ENCODE data around the gene PIH1D2. TPM values are rescaled to one million over a fixed set of nuclear protein-coding genes. Genes with fewer than 3 reads are reported as not detected.
A peak's percentile ranks its signal among the peaks of the same experiment; 100 is the strongest.

PIH1D2 gene, protein sequence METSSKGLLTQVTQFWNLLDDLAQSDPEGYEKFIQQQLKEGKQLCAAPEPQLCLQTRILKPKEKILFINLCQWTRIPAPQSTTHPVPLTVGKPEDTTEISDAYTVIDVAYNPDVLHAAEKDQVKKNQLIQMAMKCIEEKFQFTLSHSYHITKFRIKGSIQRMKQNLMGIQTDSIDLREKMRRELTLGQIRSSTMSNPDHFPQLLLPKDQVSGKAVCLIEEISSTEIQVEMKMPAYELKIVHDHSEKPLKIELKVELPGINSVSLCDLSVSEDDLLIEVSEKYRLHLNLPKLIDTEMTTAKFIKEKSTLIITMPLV
- polyA plus RNA-seq (2012; ENCODE audit: low read depth, missing spikeins): 1.2 TPM

DNA sequence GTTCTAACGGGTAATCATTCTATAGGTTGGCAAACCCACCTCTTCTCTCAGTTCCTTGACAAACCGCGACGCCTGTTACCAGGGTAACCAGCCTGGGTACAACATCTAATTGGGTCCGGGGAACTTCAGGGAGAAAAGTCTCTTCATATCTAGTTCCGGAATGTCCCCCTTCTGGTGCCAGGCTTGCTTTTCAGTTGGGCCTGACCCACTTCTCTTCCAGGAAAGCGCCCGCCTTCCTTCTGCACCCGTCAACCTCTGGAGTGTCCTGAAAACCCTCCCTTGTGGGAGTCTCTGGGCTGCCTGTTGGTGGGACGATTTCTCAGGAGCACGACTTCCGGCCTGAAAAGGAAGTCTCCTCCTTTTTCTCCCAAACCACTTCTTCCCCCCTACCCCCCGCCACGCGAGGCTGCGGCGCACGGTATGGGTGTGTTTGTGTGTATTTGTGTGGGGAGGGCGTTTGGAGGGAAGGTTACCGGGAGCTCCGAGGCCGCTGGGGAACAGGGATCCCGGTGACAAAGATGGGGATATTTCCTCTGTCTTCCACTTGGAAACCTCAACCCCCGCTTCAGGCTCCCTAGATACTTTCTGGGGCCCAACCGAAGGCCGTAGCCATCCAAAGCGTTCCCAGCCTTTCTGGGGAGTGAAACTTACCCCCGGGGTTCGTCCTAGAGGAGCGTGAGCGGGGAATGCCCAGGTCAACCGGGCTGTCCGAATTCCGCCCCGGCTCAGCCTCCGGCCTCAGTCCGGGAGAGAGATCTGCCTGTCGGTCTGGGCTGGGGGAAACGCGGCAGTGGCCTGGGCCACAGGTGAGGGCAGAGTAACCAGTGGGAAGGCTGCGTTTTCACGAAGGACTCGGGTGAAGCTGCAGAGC lies at the start of gene PIH1D2, which contains the start of gene NKAPD1:
TSS of gene PIH1D2 (minus strand) at position 77 of the 871 bp plus-strand sequence. CDS start 843 bp downstream, outside the sequence.
TSS of gene NKAPD1 (plus strand) at position 359 of the 871 bp plus-strand sequence. CDS start 1,276 bp downstream, outside the sequence.
- peak; percentile 82 for FAIRE-seq
- TF ChIP-seq POLR2A (IDR thresholded peaks at IDR 0.05; ENCODE audit: low read depth, low read length): peak; percentile 61; the same call in 1 of the 2 replicates
- peak; percentile 57; the same call in 1 of the 2 replicates for TF ChIP-seq TAF1 (IDR thresholded peaks at IDR 0.05; ENCODE audit: low read depth, low read length)
- peak; percentile 56; the same call in 1 of the 2 replicates for TF ChIP-seq POLR2AphosphoS5 (IDR thresholded peaks at IDR 0.05; ENCODE audit: low read depth, low read length)
- TF ChIP-seq SPI1 (IDR thresholded peaks at IDR 0.05; ENCODE audit: low read depth, low read length): peak; percentile 31; the same call in 1 of the 2 replicates
- TF ChIP-seq POU2F2 (IDR thresholded peaks at IDR 0.05; ENCODE audit: low read depth, low read length): peak; percentile 70; the same call in 1 of the 2 replicates
- TF ChIP-seq PAX5 (IDR thresholded peaks at IDR 0.05; ENCODE audit: insufficient read depth, low read length, severe bottlenecking): no peak
- DNase-seq (ENCODE audit: insufficient read length, low spot score): peak; percentile 53

DNA sequence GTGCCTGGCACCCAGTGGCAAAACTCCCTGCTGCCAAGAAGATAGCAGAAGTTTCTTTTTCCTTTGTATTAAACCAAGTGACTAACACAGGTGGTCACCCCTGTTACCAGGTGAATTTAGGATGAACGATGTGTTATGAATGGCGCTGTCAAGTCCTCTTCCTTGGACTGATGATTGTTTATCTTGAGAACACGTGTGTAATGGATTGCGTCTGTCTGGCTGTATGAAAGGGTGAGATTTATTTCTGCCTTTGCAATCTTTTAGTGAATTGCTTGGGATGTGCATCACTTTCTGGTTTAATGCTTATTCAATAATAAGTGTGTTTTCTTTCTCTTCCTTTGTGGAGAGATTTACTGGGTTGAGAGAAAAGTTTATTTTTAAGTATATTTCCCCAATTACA lies 49.3 kb upstream of the PIH1D2 start:
- DNase-seq (ENCODE audit: insufficient read length, low spot score) (no peak), FAIRE-seq (no peak)
- no peak for TF ChIP-seq TAF1 (IDR thresholded peaks at IDR 0.05; ENCODE audit: low read depth, low read length)
- no peak for TF ChIP-seq POLR2AphosphoS5 (IDR thresholded peaks at IDR 0.05; ENCODE audit: low read depth, low read length)
- no peak for TF ChIP-seq POLR2A (IDR thresholded peaks at IDR 0.05; ENCODE audit: low read depth, low read length)

DNA sequence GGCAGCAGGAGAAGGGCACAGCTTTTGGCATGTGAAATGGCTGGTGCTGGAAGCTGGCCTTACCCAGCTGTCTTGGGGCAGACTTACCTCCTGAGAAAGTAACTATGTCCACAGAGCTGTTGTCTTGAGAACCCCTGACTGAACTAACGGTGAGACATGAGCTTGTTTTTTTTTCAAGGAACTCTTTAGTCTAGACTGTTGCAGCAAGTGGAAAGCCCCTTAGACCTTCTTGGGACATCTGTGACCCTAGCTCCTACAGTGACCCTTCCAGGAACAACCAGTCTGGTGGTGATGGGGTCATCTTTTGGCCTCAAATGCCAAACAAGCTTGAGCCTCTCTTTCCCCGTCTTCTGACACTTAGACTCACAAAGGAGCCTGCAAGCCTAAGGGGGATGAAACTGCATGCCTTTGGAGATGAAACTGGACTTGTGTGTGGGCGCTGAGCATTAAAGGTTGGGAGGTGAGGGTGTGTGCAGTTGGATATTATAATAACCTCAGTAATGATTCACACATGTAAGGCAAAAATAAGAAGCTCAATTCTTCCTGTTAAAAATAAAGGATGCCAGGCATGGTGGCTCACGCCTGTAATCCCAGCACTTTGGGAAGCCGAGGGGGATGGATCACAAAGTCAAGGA lies 48.3 kb upstream of the PIH1D2 start:
- no peak for FAIRE-seq
- no peak for DNase-seq (ENCODE audit: insufficient read length, low spot score)
- no peak for TF ChIP-seq SPI1 (IDR thresholded peaks at IDR 0.05; ENCODE audit: low read depth, low read length)

DNA sequence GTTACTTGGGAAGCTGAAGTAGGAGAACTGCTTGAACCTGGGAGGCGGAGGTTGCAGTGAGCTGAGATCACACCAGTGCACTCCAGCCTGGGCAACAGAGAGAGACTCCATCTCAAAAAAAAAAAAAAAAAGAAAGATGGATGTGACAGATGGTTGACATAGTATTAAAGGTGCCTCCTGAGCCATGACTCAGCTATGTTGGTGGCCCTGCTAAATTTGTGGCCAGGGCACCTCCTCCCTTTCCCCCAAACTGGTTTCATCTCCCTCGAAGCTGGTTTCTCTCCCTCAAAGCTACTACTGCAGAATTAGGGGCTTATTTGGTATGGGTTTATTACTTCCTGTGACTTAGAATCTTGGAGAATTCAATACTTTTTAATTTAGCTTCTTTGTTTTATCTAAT lies 44.4 kb upstream of the PIH1D2 start:
- DNase-seq (ENCODE audit: insufficient read length, low spot score) (no peak), FAIRE-seq (no peak)
- TF ChIP-seq PAX5 (IDR thresholded peaks at IDR 0.05; ENCODE audit: insufficient read depth, low read length, severe bottlenecking) (no peak), POLR2AphosphoS5 (IDR thresholded peaks at IDR 0.05; ENCODE audit: low read depth, low read length) (no peak), TAF1 (IDR thresholded peaks at IDR 0.05; ENCODE audit: low read depth, low read length) (no peak), POU2F2 (IDR thresholded peaks at IDR 0.05; ENCODE audit: low read depth, low read length) (no peak), SPI1 (IDR thresholded peaks at IDR 0.05; ENCODE audit: low read depth, low read length) (no peak), POLR2A (IDR thresholded peaks at IDR 0.05; ENCODE audit: low read depth, low read length) (no peak)

DNA sequence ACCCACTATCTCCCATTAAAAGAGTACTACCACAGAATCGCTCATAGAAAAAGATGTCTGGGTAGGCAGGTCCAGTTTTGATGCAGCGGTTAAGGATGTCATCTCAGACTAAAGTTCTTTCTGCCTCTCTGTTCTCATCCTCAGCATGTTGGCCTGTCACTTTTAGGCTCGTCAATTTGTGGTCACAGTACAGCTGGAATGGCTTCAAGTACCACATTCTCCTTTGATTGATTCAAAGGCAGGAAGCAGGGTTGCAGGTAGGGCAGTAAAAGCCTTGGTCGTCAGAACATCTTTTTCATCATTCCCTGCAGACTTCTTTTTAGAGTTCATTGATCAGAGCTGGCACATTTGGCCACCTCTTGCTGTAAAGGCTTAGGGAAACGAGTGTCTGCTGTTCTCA lies 41.6 kb upstream of the PIH1D2 start:
- DNase-seq (ENCODE audit: insufficient read length, low spot score) (no peak), FAIRE-seq (no peak)
- TF ChIP-seq POLR2A (IDR thresholded peaks at IDR 0.05; ENCODE audit: low read depth, low read length): no peak
- TF ChIP-seq SPI1 (IDR thresholded peaks at IDR 0.05; ENCODE audit: low read depth, low read length): no peak
- TF ChIP-seq PAX5 (IDR thresholded peaks at IDR 0.05; ENCODE audit: insufficient read depth, low read length, severe bottlenecking): no peak
- no peak for TF ChIP-seq POLR2AphosphoS5 (IDR thresholded peaks at IDR 0.05; ENCODE audit: low read depth, low read length)
- no peak for TF ChIP-seq POU2F2 (IDR thresholded peaks at IDR 0.05; ENCODE audit: low read depth, low read length)
- no peak for TF ChIP-seq TAF1 (IDR thresholded peaks at IDR 0.05; ENCODE audit: low read depth, low read length)

DNA sequence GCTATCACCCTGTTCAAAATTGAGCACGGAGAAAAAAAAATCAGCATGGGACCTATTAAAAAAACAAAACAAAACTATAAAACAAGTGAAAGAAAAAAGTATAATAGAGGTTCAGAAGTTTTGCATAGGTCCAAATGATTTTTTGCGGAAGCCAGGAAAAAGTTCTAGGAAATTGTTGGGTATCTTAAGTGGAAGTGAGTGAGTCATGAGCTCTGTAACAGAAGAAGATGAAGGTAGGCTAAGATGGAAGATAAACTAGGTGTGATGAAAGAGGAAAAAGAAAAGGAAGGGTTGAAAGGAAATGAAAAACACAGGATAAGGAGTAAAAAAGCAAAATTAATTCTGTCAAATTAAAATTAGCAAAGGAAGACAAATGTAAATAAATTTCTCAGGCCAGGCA lies 40.6 kb upstream of the PIH1D2 start:
- TF ChIP-seq PAX5 (IDR thresholded peaks at IDR 0.05; ENCODE audit: insufficient read depth, low read length, severe bottlenecking) (no peak), SPI1 (IDR thresholded peaks at IDR 0.05; ENCODE audit: low read depth, low read length) (no peak), POLR2AphosphoS5 (IDR thresholded peaks at IDR 0.05; ENCODE audit: low read depth, low read length) (no peak), POLR2A (IDR thresholded peaks at IDR 0.05; ENCODE audit: low read depth, low read length) (no peak), TAF1 (IDR thresholded peaks at IDR 0.05; ENCODE audit: low read depth, low read length) (no peak)
- no peak for FAIRE-seq
- no peak for DNase-seq (ENCODE audit: insufficient read length, low spot score)

DNA sequence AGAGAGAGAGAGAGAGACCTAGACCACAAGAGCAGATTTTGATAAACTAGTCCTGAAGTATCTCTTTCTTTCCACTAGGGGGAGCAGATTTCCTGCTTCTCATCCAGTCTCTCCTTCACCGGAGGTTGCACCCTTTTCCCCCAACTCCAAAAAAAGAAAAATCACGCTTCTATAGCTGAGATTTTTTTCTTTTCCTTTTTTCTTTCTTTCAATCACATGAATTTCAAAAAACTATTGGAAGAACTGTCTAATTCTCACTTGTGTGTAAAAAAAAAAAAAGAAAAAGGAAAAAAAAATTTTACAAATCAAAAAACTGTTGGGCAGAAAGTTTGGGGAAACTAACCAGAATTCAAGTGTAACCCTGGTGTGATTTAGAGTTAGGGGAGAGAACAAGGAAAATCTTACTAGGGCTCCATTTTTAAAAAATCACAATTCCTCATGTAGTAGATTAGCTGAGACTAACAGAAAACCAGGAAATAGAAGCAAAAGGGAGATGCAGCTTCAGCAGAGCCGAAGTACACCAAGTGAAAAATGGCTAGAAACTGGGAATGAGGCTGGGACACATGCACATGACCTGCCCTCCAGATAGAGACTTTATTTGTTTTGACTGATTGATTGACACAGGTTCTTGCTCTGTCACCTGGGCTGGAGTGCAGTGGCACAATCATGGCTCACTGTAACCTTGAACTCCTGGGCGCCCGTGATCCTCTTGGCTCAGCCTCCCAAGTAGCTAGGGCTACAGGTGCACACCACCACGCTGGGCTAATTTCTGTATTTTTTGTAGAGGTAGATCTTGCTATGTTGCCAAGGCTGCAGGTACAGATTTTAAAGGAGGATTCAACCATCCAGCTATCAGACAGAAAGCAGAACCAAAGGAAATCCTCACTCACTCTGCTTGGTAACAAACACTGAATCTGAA lies 40.0 kb upstream of the PIH1D2 start:
- DNase-seq (ENCODE audit: insufficient read length, low spot score): no peak
- TF ChIP-seq TAF1 (IDR thresholded peaks at IDR 0.05; ENCODE audit: low read depth, low read length) (no peak), POLR2A (IDR thresholded peaks at IDR 0.05; ENCODE audit: low read depth, low read length) (no peak), POLR2AphosphoS5 (IDR thresholded peaks at IDR 0.05; ENCODE audit: low read depth, low read length) (no peak), SPI1 (IDR thresholded peaks at IDR 0.05; ENCODE audit: low read depth, low read length) (no peak), PAX5 (IDR thresholded peaks at IDR 0.05; ENCODE audit: insufficient read depth, low read length, severe bottlenecking) (no peak), POU2F2 (IDR thresholded peaks at IDR 0.05; ENCODE audit: low read depth, low read length) (no peak)
- peak; percentile 63 for FAIRE-seq

GRCh38 chr11:112106070-112106469 lies 32.3 kb upstream of the PIH1D2 start:
- TF ChIP-seq POU2F2 (IDR thresholded peaks at IDR 0.05; ENCODE audit: low read depth, low read length) (no peak), POLR2AphosphoS5 (IDR thresholded peaks at IDR 0.05; ENCODE audit: low read depth, low read length) (no peak), PAX5 (IDR thresholded peaks at IDR 0.05; ENCODE audit: insufficient read depth, low read length, severe bottlenecking) (no peak), TAF1 (IDR thresholded peaks at IDR 0.05; ENCODE audit: low read depth, low read length) (no peak), POLR2A (IDR thresholded peaks at IDR 0.05; ENCODE audit: low read depth, low read length) (no peak), SPI1 (IDR thresholded peaks at IDR 0.05; ENCODE audit: low read depth, low read length) (no peak)
- FAIRE-seq (no peak), DNase-seq (ENCODE audit: insufficient read length, low spot score) (no peak)

Measured in GM12891 (cell line).